IPS DF 4.7 (cell line): Measurements from ENCODE around the gene PREB.

Experiments used
- DNase-seq: peaks from one replicate; pipeline ENCODE4 v3.0.0-alpha.2; 2013; ENCODE audit warnings: low spot score; ENCODE audit errors: extremely low read depth

The PREB gene

GRCh38 chr2:27152796-27153464 lies 18.5 kb upstream of the PREB start:
- no peak for DNase-seq

DNA sequence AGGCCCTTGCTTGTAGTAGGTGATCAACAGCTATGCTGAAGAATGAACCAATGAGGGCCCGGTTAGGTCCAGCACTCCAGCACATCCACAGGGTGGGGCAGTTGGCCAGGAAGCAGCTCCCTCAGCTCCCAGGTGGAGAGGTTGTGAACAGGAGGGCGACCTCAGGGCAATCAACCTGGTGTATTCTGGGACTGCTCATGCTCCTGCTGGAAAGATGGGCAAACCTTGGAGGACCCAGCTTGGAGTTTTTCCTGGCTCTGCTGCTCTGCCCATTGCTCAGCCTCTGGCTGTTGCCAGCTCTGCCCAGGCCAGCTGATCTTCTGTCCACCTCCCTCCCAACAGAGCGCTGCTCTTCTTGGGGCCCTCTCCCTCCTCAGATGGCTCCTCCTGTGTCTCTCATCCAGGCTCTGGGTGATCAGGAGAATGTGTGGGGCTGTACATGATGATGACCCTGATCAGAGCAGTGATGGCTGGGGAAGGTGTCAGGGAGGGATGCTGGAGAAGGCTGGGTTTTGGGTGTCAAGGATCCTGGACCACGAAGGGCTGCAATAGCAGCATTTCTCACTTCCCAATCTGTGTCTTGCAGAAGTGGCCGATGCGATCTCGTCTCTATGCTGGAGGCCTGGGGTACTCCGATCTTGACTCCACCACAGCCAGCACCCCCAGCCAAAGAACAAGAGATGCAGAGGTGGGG lies 17.8 kb upstream of the PREB start:
- no peak for DNase-seq

- no peak for DNase-seq
Observed at GRCh38 chr2:27150639-27151230, 16.3 kb upstream of the PREB start.

- DNase-seq = no peak
Observed at GRCh38 chr2:27149570-27150405, 15.4 kb upstream of the PREB start.

- DNase-seq = no peak
Observed at GRCh38 chr2:27148801-27149439, 14.5 kb upstream of the PREB start, which contains the start of gene TCF23. Gene TCF23, plus strand, starts transcription at chr2:27149004. Its CDS starts 130 bp downstream, at chr2:27149134.

- no peak for DNase-seq
Observed at GRCh38 chr2:27147935-27148334, 13.5 kb upstream of the PREB start.

GRCh38 chr2:27145682-27146081 lies 11.2 kb upstream of the PREB start:
- DNase-seq = no peak

DNA sequence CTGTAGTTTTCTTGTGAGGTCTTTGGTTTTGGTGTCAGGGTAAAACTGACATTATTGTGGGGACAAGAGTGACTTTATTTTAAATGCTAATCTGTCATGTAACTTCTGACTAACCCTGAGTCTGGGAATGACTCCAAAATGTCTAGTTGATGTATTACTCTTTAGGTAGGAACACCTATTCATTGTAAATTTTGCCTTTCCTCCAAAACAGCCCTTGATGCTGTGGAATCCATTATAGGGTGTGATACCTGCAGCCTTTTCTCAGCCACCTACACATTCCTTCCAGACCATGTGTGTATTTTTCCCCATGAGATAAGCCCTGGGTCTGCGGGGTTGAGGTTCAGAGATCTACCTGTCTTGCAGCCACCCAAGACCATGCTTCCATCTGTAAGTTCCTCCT lies 8.8 kb upstream of the PREB start:
- no peak for DNase-seq

DNA sequence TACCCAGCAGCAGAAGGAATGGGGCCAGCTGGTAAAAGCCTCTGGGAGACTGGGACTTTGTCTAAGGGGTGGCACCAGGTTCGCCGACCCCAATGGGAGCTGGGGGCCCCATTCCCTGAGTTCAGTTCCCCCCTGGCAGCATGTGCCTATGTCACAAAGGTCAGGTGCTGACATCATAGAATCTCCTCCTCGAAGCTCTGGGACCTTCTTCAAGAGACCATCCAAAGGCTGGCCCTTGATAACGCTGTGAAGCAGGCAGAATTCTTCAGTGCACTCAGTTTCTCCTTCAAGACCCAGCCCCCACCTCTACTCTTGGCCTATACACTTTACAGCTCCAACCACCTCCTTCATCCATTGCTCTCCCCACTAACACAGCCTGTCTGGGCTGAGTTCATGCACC lies 4.9 kb upstream of the PREB start, which contains the start of gene PRR30:
Gene PRR30, minus strand, starts transcription at position 101 of the 400 bp plus-strand sequence. CDS start 1,081 bp downstream, outside the sequence.
- DNase-seq = no peak

- no peak for DNase-seq
Observed at GRCh38 chr2:27138111-27138510, 3.7 kb upstream of the PREB start.

DNA sequence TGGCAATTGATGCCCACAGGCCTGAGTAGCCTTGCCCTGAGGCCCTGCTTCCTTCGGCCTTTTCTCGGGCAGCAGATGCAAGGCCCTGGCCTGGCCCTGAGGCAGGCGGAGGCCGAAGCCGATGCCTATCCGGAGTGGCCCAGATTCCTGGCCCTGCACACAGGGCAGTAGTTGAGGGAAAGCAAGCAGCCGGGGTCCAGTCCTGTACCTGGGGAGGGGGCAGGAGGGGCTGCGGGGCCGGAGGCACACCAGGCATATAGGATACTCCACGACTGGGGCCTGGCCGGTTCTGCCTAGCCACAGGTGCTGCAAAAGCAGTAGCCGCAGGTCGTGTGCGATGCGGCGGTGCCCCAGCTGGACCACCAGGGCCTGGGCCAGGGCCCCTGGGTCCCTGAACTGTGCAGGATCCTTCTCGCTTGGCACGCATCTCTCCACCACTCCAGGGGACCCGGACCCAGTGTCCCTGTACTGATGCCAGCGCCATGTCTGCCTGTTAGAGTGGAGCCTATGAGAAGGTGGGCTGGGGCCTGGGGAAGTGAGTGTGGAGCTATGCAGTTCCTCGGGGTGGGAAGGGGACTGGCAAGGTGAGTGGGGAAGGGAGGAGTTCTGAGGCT lies 3.0 kb upstream of the PREB start:
- no peak for DNase-seq

DNA sequence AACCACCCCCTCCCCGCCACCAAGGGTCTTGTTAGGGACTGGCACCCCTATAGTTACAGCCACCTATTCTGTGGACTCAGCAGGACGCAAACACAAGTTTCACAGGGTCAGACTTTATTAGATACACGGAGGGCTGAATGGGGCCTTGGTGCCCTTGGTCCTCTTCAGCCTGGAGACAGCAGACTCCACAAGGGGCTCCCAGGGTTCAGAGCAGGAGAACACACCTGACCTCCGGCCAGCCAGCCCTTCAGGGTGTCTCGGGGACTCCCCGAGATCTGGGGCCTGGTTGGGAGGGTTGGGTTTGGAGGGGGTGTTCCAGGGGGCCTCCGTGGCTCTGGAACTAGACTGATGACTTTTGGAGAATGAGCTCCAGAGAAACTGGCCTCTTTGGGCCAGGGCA lies 2.3 kb upstream of the PREB start:
- no peak for DNase-seq

DNA sequence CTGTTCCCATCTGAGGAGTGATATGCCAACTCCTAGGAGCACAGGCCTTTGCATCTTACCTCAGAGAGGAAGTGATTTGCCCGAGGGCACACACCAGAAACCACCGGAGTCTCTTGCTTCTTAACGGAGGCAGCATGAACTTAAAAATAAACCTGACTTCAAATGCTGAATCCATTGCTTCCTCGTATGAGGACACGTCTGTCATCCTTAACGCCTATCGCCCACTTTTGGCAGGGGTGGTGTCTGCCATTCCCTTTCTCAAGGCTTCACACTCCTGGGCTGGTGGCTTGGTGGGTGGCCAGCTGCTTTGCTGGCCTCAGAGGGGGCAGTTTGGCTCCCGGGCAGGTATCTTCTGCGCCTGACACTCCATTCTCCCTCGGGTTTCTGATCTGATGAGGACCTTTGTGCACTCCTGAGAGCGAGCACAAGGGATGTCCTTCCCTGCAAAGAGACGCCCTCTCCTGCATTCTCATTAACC lies 1.1 kb upstream of the PREB start:
- no peak for DNase-seq

DNA sequence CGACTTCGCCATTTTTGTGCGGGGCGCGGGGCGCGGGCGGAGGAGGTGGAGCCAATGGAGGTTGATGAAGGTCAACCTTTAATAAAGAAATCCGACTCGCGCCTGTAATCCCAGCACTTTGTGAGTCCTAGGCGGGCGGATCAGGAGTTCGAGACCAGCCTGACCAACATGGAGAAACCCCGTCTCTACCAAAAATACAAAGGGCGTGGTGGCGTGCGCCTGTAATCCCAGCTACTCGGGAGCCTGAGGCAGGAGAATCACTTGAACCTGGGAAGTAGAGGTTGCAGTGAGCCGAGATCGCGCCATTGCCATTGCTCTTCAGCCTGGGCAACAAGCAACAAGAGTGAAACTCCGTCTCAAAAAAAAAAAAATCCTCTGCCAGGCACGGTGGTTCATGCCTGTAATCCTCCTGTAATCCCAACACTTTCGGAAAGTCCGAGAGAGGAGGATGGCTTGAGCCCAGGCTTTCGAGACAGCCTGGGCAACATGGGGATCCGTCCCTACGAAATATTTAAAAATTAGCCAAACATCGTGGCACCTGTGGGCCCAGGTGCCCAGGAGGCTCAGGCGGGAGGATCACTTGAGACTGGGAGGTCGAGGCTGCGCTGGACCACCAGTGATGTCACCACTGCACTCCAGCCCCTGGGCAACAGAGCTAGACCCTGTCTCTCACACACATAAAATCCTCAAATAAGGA lies 493 bp upstream of the PREB start:
- DNase-seq = no peak

DNA sequence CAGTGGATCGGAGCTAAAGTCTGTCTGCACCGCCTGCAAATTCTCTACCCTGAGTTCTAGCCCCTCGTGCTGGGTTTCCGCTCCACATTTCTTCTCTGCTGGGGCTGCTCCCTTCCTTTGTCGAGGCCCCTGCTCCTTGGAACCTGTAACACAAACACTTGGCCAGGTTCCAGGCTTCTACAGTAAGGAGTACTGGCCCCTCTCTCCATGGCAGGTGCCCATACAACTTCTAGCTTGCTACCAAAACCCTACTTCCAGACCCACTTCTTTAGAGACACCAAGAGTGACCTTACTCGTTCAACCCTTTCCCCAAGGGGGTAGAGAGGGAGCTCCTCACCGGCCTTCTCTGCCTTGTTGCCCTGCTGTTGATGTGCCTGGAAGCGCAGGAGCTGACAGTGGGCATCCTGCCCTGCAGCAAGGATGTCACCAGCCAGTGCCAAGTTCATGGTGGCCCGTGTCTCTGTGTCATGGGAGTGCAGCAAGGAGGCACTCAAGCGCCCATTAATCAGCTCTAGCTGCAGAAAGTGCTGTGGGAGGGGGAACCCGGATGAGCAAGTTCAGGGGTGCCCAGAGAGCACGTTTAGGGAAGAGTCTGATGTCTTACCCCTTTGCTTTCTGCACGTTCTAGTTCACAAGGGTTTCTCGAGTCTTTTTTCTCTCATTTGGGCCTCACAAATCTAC lies 1.1 kb downstream of the PREB start:
- DNase-seq = no peak

GRCh38 chr2:27131429-27131828 lies 3.0 kb downstream of the PREB start:
- DNase-seq = no peak

DNA sequence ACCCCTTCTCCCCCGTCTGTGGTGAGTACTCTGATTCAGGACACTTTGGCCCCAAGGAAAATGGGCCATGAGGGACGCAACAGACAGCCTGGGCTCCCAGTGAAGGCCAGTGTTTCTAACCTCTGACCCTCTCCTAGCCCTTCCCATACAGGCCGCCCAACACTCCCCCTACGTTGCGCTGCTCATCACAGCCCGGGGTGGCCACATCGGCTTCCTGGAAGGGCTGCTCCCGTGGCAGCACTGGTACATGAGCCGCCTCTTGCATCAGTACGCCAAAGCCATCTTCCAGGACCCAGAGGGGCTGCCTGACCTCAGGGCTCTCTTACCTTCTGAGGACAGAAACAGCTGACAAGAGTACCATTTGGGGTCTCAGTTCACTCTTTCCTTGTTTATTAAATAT lies 4.0 kb downstream of the PREB start:
- no peak for DNase-seq

DNA sequence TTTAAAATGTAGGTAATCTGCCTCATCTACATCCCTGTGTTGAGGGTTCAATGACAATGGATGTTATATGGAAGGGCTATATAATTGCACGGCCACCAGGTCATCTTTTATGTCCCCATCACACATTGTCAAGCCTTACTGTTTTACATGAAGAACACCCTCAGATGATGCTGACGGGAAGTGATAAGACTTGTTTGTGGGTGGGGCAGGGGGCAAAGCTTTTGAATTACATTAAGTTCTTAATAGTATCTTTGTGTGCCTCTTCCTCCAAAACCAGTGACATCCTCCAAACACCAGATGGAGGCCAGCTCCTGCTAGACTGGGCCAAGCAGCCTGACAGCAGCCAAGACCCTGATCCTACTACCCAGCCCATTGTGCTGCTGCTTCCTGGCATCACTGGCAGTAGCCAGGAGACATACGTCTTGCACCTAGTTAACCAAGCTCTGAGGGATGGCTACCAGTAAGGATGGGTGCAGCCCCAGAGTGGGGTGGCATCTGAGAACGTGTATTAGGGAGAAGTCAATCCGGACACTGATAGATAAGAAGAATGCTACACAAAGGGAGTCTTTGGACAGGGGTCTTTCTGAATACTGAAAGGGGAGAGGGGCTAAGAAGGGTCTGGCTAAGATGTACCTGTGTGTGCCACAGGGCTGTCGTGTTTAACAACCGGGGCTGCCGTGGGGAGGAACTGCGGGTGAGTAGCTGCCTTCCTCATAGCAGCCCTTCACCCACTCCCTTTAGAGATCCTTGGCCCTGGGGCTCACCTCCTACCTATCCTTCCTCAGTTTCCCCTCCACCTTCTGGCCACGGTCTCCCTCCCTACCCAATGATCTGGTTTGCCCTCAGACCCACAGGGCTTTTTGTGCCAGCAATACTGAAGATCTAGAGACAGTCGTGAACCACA lies 5.5 kb downstream of the PREB start:
- DNase-seq = no peak
